Skeletal muscle tissue (tissue), 4 donors: ENCODE data around the gene AUTS2. TPM values are rescaled to one million over a fixed set of nuclear protein-coding genes. Genes with fewer than 3 reads are reported as not detected.

Source experiments
- H3K27ac ChIP-seq: one replicate; pipeline ENCODE4 v1.7.0; 2013; ENCODE audit warnings: mild to moderate bottlenecking, low read depth, low read length, inconsistent platforms
- H3K27me3 ChIP-seq, 3 donors: one replicate each; pipeline ENCODE4 v1.7.0; 2013; ENCODE audit warnings: low read length in 3 of 3; ENCODE audit not compliant: control insufficient read depth in 3 of 3, insufficient read depth in 3 of 3
- H3K36me3 ChIP-seq, 3 donors: one replicate each; pipeline ENCODE4 v1.7.0; 2013; ENCODE audit warnings: low read length in 3 of 3; ENCODE audit not compliant: control insufficient read depth in 3 of 3, insufficient read depth in 3 of 3
- H3K4me1 ChIP-seq, 3 donors: one replicate each; pipeline ENCODE4 v1.7.0; 2013; ENCODE audit warnings: low read length in 3 of 3, mild to moderate bottlenecking in 3 of 3; ENCODE audit not compliant: control insufficient read depth in 3 of 3, insufficient read depth in 3 of 3
- H3K4me3 ChIP-seq, 3 donors: one replicate each; pipeline ENCODE4 v1.7.0; 2013; ENCODE audit warnings: low read length in 3 of 3
- H3K9ac ChIP-seq, 3 donors: one replicate each; pipeline ENCODE4 v1.7.0; 2013; ENCODE audit warnings: low read length in 3 of 3, mild to moderate bottlenecking in 3 of 3, moderate library complexity in 2 of 3, low read depth in 1 of 3
- H3K9me3 ChIP-seq, 3 donors: one replicate each; pipeline ENCODE4 v1.7.0; 2013; ENCODE audit warnings: low read length in 3 of 3; ENCODE audit not compliant: control insufficient read depth in 3 of 3
- total RNA-seq: library from RNA; depleted of rRNA; stranded (reverse); fragments of >200 nt; gene quantifications from one replicate; pipeline ENCODE4 v1.2.3, GENCODE V29; 2014
- donor health status: Osteomylitis.

AUTS2 gene
- total RNA-seq, 1 donor from 2014 or later, result 43.3 TPM

DNA sequence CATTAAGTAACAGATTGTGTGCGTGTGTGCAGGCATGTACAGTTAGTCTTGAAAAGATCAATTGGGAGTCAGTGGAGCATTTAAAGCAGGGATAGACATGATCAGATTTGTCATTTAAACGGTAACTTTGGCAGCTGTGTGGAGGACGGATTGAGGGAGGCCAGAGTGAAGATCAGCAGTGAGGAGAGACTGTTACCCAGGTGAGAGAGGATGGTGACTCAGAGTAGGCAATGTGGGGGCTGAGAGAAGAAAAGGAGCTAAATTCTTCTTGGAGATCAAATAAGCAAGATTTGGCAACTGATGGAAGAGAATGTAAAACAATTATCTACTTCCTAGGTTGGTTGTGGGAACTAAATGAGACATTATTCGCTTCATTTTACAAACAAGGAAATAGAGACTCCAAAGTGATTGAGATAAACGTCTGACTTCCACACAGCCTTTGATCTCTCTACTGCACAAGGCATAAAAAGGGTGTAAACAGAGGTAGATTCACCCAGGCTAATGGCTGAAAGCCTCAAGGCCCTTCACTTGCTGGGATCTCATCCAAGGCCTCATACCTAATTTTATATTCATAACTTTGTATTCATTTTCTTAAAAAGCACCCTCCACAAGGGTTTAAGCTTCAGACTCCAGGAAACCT is 868.6 kb downstream of the AUTS2 start:
- Histone ChIP-seq H3K4me3 (no peak overlapping the region), H3K9me3 (no peaks in the 10 kb centered on the region), H3K9ac (no peak overlapping the region), H3K27me3 (no peaks in the 10 kb centered on the region), H3K27ac (no peak overlapping the region), H3K4me1 (no peaks in the 10 kb centered on the region), H3K36me3 (no peaks in the 10 kb centered on the region)

GRCh38 chr7:70470746-70471145 is 872.5 kb downstream of the AUTS2 start:
- Histone ChIP-seq H3K9me3 (no peaks in the 10 kb centered on the region), H3K4me1 (no peaks in the 10 kb centered on the region), H3K4me3 (no peak overlapping the region), H3K9ac (no peak overlapping the region), H3K27ac (no peak overlapping the region), H3K27me3 (no peaks in the 10 kb centered on the region), H3K36me3 (no peaks in the 10 kb centered on the region)

DNA sequence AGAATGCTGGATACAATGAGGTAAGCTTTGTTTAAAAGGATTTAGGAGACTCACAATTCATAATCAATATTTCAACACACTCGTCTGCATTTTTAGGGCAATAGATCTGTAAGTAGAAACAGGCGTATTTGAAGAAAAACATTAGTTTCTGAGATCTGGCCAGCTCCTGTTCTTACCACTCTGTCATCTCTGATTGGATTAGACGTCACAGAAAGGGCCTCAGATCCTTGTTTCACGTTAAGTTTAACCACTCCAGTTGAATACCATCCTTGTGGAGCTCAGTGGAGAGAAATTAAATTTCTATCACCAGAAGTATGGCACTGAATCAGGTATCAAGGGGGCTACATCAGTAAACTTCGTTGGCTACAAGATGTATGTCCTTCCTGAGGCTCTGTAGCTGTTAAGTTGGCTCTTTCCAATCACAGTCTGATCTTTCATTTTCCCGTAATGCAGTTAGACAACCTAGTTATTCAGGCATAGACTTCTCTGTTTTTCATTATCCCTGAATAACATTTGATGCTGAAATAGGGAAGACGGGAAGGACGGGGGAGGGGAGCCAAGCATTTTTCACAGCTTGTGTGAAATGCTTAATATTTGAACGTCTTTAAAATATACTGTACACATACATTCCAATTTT is 874.4 kb downstream of the AUTS2 start:
- H3K4me3 ChIP-seq, result no peak overlapping the region
- H3K9ac ChIP-seq, result no peak overlapping the region
- no peaks in the 10 kb centered on the region for H3K4me1 ChIP-seq
- H3K27ac ChIP-seq, result no peak overlapping the region
- H3K36me3 ChIP-seq, result no peaks in the 10 kb centered on the region
- no peaks in the 10 kb centered on the region for H3K27me3 ChIP-seq
- H3K9me3 ChIP-seq, result no peaks in the 10 kb centered on the region

DNA sequence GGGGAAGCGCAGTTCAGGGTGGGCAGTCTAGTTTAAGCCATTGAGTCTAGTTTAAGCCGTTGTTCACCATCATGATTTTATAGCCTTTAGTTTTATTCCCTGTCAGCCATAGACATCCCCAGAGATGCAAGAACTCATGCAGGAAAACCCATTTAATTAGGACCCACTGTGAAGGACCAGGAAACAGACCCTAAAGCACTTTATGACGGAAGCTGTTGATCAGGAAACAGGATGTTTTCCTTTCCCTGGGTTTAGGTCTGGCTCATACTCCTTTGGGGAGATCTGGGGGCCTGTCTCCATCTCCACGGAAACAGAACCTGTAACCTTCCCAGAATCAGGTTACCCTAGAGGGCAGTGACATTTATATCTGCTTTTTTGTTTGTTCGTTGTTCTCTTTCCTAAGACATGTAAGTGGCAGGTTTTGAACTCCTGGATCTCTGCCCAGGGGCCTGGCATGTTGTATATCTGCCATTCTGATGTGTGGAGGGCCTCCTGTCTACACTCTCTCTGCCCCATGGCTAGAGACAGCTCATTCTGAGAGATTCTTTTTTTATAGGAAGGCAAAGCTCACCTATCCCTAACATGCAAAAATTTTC is 876.5 kb downstream of the AUTS2 start:
- Histone ChIP-seq H3K9me3 (no peaks in the 10 kb centered on the region), H3K36me3 (no peaks in the 10 kb centered on the region), H3K4me1 (no peaks in the 10 kb centered on the region), H3K27me3 (no peaks in the 10 kb centered on the region), H3K27ac (no peak overlapping the region), H3K4me3 (no peak overlapping the region), H3K9ac (no peak overlapping the region)

DNA sequence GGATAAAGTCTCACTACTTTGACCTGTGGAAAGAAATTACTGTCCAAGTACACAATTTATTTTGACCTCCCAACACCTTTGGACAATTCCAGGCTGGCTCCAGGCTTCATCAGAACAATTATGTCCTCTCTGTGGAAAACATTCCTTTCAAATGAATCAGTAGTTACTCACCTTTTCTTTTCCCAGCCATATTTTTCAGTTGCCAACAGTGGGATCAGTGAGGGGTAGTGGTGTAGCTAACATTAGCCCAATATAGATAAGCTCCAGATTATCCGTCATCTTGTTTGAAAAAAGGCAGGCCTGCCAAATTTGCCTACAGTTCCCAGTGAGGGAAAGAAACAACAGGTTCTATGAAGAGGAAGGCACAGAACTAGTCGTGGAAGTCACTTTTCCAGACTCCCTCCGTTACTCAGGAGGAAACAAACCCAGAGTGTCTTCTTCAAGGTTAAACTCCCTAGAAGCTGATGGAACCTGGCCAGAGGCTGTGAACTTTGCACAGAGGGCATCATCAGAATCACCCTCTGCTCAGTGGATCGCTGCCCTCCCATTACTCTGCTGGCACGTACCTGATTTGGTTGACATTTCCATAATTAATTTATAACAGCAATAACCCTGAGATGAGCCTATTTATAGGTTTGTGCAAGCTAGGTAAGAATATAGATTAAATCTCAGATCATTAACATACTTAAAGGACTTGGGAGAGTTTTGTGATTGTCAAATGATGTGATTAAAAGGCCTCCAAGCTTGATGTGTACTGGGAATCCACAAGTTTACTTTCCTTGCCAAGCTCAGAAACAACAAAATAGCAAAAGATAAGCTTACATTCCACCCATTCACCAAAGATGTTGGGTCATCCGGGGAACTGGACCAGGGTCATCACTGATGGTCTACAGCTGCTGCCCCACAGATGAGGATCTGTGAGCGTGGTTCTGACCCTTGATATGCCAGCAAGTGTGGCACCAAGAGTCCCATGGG is 879.0 kb downstream of the AUTS2 start:
- peaks cover 0 to 2% (median 0%) of the 10 kb centered on the region in 3 donors for H3K27me3 ChIP-seq
- no peak overlapping the region for H3K27ac ChIP-seq
- H3K4me3 ChIP-seq, result no peak overlapping the region
- H3K36me3 ChIP-seq, result no peaks in the 10 kb centered on the region
- H3K4me1 ChIP-seq, result no peaks in the 10 kb centered on the region
- no peaks in the 10 kb centered on the region for H3K9me3 ChIP-seq
- no peak overlapping the region for H3K9ac ChIP-seq

DNA sequence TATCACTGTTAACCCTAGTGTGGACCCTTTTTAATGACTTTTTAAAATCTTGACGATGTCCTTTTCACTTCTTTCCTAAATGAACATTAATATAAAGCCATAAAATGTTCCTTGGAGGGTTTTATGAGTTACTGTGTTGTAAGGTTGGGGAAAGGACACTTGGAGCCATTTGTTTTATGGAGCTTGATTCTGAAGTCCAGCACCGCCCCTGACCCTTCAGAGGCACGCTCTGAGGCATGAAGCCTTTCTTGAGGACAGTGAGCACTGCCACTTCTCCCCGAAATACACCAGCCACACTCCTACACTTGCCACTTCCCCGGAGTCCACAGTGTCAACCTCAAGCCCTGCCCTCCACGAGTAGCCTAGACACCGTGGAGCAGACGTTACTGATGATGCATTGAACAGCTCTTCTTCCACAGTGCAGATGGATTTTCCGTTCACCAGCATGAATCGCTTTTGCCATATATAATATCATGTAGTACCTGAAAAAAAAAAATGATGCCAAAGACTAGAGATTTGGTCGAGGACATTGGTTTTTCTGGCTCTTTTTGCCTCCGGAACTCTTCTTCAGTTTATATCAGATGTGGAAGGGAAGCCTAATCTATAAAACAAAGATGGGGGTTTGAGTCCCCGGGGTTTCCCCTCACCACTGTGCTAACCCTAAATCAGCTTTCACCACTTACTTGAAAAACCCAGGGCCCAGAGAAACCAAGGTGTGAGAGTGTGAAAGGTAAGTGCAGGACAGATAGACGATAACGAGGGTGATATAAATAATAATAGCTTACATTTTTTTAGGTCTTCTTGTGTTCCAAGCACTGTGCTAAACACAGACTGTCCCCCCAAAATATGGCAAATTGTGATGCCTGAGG is 881.1 kb downstream of the AUTS2 start:
- no peaks in the 10 kb centered on the region for H3K9me3 ChIP-seq
- H3K27me3 ChIP-seq, result peaks cover 0 to 2% (median 0%) of the 10 kb centered on the region in 3 donors
- no peak overlapping the region for H3K9ac ChIP-seq
- H3K4me1 ChIP-seq, result no peaks in the 10 kb centered on the region
- H3K4me3 ChIP-seq, result no peak overlapping the region
- no peak overlapping the region for H3K27ac ChIP-seq
- H3K36me3 ChIP-seq, result no peaks in the 10 kb centered on the region

DNA sequence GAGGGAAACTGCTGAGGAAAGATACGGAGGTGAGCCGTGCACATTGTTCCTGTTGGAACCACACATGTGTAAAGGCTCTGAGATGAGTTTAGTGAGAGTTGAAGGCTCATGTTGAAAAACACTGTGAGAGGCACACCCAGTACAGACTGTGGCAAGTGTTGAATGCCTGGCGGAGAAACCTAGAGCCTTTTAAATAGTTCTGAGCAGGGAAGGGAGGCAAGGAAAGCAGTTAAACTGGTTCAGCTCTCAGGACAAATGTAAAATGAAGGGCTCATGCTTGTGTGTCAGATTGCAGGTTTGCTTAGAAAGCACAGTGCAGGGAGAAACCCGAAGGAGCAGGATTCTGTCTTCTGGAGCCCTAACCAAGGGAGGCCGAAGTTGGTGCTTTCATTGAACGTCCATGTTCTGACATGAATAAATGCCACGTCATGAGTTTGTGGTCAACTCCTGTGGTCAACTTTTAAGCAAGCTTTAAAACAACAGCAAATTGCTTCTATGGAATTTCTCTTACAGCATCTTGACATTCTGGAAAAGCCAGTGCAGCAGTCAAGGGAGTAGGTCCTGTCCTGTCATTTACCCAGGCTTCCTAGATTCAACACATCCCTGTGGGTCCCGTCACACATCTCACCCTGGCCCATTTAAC is 882.8 kb downstream of the AUTS2 start:
- Histone ChIP-seq H3K4me1 (no peaks in the 10 kb centered on the region), H3K4me3 (no peak overlapping the region), H3K27ac (no peak overlapping the region), H3K9me3 (no peaks in the 10 kb centered on the region), H3K9ac (no peak overlapping the region), H3K36me3 (no peaks in the 10 kb centered on the region), H3K27me3 (peaks cover 0 to 2% (median 0%) of the 10 kb centered on the region in 3 donors)

- Histone ChIP-seq H3K4me3 (no peak overlapping the region), H3K9me3 (no peaks in the 10 kb centered on the region), H3K27me3 (peaks cover 0 to 2% (median 0%) of the 10 kb centered on the region in 3 donors), H3K36me3 (no peaks in the 10 kb centered on the region), H3K27ac (no peak overlapping the region), H3K4me1 (no peaks in the 10 kb centered on the region), H3K9ac (no peak overlapping the region)
Observed at GRCh38 chr7:70481570-70482123, 883.4 kb downstream of the AUTS2 start.

DNA sequence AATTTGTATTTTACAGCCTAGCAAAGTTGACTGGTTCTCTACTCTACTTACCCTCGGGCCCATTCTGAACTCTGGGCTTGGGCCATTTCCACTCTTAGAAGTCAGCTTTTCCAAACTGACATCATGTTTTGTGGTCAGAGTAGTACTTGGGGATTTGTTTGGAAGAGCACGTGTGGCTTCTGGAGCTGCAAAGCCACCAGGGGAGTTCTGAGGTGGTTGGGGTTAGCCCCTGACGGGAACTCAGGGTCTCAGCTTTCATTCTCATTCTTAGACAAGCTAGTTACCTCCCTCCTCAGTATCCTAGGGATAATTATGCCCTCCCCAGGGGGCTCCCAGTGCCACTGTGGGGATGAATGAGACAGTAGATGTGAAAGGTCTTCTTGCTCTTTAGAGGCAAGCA is 886.0 kb downstream of the AUTS2 start:
- no peak overlapping the region for H3K4me3 ChIP-seq
- no peak overlapping the region for H3K27ac ChIP-seq
- H3K36me3 ChIP-seq, result no peaks in the 10 kb centered on the region
- no peak overlapping the region for H3K9ac ChIP-seq
- peaks cover 0 to 2% (median 0%) of the 10 kb centered on the region in 3 donors for H3K27me3 ChIP-seq
- H3K4me1 ChIP-seq, result no peaks in the 10 kb centered on the region
- no peaks in the 10 kb centered on the region for H3K9me3 ChIP-seq
